GM12875 (cell line): ENCODE data around the gene SF3B2.

Experiments
- H3K4me3 ChIP-seq: one replicate; pipeline ENCODE4 v1.5.1; 2011; ENCODE audit warnings: low read depth, low read length, control low read depth
- TF ChIP-seq, protein P1 (sequence below): IDR thresholded peaks from 2 replicates; pipeline ENCODE4 v1.5.1; 2011; ENCODE audit warnings: low read depth, mild to moderate bottlenecking, control low read depth, inconsistent platforms, low read length, moderate library complexity, borderline replicate concordance; ENCODE audit not compliant: insufficient read depth

Gene SF3B2

DNA sequence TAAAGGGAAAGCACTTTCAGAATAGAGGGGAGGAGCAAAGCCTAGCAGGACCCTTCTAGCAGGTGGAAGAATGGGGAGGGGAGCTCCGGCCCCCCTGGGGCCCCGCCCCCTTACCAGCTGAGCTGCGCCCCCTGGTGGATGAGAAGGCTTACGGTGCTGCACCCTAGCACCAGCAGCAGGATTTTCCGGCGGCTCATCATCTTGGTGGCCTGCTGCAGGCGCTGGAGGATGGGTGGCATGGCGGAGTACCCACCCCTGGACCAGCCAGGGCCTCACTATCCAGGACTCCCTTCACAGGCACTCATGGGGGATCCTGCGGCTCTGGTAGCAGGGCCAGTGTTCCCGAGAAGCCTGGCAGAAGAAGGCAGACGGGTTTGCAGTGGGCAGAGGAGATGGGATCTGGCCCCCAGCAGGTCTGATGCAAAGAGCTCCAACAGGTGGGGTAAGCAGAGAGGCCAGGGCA lies 7.0 kb upstream of the SF3B2 start:
- peak overlapping the region; percentile 15 for H3K4me3 ChIP-seq
- TF ChIP-seq, protein P1, sequence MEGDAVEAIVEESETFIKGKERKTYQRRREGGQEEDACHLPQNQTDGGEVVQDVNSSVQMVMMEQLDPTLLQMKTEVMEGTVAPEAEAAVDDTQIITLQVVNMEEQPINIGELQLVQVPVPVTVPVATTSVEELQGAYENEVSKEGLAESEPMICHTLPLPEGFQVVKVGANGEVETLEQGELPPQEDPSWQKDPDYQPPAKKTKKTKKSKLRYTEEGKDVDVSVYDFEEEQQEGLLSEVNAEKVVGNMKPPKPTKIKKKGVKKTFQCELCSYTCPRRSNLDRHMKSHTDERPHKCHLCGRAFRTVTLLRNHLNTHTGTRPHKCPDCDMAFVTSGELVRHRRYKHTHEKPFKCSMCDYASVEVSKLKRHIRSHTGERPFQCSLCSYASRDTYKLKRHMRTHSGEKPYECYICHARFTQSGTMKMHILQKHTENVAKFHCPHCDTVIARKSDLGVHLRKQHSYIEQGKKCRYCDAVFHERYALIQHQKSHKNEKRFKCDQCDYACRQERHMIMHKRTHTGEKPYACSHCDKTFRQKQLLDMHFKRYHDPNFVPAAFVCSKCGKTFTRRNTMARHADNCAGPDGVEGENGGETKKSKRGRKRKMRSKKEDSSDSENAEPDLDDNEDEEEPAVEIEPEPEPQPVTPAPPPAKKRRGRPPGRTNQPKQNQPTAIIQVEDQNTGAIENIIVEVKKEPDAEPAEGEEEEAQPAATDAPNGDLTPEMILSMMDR, result peak; percentile 94

DNA sequence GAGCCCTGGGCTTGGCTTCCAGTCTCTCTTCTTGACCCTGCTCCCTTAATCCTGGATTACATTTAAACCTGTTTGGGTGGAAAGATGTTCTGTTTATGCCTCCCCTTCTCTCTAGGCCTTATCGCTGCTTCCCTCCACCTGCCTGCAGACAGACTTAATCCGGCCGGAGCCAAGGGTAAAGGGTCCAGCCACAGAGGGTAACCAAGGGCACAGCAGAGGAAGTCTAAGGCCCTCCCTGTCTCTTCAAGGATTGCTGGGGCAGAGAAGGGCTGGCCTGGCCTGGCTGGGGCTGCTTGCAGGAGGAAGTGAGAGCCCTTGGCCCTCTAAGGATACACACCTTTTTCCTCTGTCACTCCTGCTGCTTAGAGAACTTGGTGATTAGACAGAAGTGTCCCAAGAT lies 5.3 kb upstream of the SF3B2 start:
- no peak overlapping the region for H3K4me3 ChIP-seq
- TF ChIP-seq, protein P1, result no peak

DNA sequence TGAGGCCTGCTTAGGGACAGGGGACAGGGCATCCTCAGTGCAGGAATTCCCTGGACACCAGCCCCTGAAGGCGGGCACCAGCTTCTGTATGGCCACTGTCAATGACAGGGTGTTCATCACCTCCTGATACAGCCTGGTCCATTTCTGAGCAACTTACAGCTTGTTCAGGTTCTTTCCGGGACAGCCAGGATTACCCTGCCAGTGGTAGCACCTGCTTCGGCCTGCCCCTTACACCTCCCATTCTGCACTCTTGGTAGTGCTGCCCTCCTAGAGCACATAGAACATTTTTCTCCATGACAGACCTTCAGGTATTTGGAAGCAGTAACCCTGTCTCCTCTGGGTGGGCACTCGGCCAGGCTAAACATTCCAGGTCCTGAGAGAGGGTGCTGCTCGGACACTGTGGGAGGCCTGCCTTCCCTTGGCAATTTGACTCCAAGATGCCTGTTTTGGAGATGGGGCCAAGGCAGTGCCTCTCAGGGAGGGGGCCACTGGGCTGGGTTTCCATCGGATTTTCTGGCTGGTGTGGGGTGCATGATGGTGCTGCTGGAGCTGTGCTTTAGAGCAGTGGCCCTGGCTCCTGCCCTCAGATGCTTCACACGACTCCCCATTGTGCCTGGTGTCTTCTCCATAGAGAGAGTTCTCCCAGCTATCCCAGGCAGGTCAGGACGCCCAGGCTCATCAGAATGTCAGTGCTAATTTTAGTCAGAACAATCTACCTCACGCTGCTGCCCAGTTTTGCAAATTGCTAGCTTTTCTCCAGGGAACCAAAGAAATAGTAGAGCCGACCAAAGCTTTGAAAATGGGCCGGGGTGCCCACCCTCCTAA lies 4.4 kb upstream of the SF3B2 start:
- TF ChIP-seq, protein P1, result no peak
- H3K4me3 ChIP-seq, result no peak overlapping the region

DNA sequence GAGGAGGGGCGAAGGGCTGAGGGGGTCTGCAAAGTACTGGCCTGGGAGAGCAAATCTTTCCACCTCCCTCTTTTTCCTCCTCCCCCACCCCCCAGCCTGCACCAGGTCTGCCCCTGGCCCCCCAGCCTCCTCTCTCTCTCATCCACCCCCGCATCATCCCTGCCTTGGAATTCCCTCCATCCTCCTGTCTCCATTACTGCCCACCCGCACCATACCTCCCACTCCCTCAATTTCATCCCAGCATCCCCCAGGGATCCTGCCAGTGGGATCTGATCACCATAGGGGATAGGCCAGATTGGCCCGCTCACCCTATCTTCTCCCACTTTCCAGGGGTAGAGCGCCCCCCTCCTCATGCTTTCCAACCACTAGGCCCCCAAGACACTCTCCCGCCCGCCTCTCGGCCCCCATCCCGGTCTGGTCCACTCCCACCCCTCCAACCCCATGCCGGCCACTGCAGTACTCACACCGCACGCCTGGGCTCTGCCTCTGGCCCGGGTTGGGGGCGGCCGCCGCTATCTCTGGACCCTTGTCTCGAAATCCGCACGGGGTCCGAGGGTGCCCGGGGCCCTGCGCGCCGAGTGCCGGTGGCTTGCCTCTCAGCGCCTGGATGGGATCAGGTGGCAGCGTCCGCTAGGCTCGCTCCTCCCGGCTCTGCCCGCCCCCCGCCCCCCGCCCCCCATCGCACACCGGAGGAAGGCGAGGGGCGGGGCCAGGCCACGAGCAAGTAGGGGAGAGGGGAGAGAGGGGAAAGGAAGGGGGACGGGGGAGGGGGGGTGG lies 3.4 kb upstream of the SF3B2 start, which contains the start of gene GAL3ST3:
Gene GAL3ST3, minus strand, starts transcription at position 615 of the 777 bp plus-strand sequence. CDS start 3,746 bp downstream, outside the sequence.
- TF ChIP-seq, protein P1, result no peak
- H3K4me3 ChIP-seq, result no peak within 1 kb of the TSS

DNA sequence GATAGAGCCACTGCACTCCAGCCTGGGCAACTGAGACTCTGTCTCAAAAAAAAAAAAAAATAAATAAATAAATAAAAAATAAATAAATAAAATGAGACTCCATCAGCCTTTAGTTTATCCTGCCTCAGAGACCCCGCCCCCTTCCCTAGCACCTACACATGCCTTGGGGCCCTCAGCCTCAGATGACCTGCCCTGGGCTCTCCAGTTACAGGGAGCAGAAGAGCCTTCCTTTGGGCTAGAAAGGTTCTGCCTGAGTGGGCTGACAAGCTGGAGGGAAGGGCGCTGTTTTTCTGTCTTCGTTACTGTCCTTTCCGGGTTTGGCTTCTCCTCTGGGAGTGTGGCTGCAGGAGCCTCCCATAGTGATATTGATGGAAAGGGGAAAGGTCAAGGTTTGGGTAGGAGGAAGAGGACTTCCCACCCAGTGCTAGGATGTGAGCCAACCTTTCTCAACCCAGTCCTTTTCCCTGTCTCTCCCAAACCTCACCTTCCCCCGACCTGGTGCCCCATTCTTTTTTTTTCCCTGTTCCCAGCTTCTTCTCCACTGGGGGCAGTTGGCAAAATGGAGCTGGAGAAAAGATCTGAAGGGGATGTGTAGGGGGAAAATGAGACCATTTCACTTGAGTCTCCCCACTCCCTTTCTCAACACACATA lies 1.5 kb upstream of the SF3B2 start:
- H3K4me3 ChIP-seq, result no peak overlapping the region
- TF ChIP-seq, protein P1, result no peak

DNA sequence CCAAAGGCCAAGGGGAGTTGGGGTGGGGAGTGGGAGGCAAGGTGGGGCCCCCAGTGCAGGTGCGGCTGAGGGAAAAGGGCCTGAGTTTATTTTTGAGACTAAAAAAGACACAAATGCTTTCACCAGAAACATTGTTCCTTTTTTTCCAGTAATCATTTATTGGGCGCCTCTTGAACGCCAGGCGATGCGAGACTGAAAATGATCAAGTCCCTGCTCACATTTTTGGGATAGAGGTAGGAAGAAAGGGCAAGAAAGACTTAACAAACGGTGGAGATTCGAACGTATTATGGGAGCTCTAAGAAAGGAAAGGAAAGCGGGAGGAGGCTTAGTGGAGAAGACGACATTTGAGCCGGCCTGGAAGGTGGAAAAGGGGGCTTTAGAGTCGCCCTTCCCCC lies 796 bp upstream of the SF3B2 start:
- TF ChIP-seq, protein P1, result no peak

More for the DNA sequence above, 796 bp upstream of the SF3B2 start:
- peak overlapping the region; percentile 63 for H3K4me3 ChIP-seq
